Measurements from ENCODE around the gene STK38.

The STK38 gene

GRCh38 chr6:36510365-36510764 lies 36.9 kb downstream of the STK38 start:
- in situ Hi-C loops (cut with HindIII; ENCODE audit: low pct_unique_long_range_greater_than_20kb, low sequenced_read_pairs): no loop called here
- no peak for TF ChIP-seq JUND (IDR thresholded peaks at IDR 0.05; ENCODE audit: low read depth)
- no peak for DNase-seq (ENCODE audit: low read depth in 1 of 2, low spot score in 1 of 2)

GRCh38 chr6:36508532-36508931 lies 38.7 kb downstream of the STK38 start:
- no peak for TF ChIP-seq JUND (IDR thresholded peaks at IDR 0.05; ENCODE audit: low read depth)
- in situ Hi-C loops (cut with HindIII; ENCODE audit: low pct_unique_long_range_greater_than_20kb, low sequenced_read_pairs): no loop called here
- no peak for DNase-seq (ENCODE audit: low read depth in 1 of 2, low spot score in 1 of 2)

GRCh38 chr6:36506611-36507010 lies 40.7 kb downstream of the STK38 start:
- in situ Hi-C loops (cut with HindIII; ENCODE audit: low pct_unique_long_range_greater_than_20kb, low sequenced_read_pairs): no loop called here
- TF ChIP-seq JUND (IDR thresholded peaks at IDR 0.05; ENCODE audit: low read depth): no peak
- no peak for DNase-seq (ENCODE audit: low read depth in 1 of 2, low spot score in 1 of 2)

- TF ChIP-seq JUND (IDR thresholded peaks at IDR 0.05; ENCODE audit: low read depth): no peak
- no peak for DNase-seq (ENCODE audit: low read depth in 1 of 2, low spot score in 1 of 2)
- in situ Hi-C loops (cut with HindIII; ENCODE audit: low pct_unique_long_range_greater_than_20kb, low sequenced_read_pairs): no loop called here
These were observed 41.3 kb downstream of the STK38 start for GRCh38 chr6:36505744-36506534.

GRCh38 chr6:36504982-36505381 lies 42.3 kb downstream of the STK38 start:
- in situ Hi-C loops (cut with HindIII; ENCODE audit: low pct_unique_long_range_greater_than_20kb, low sequenced_read_pairs): no loop called here
- no peak for DNase-seq (ENCODE audit: low read depth in 1 of 2, low spot score in 1 of 2)
- TF ChIP-seq JUND (IDR thresholded peaks at IDR 0.05; ENCODE audit: low read depth): no peak

- in situ Hi-C loops (cut with HindIII; ENCODE audit: low pct_unique_long_range_greater_than_20kb, low sequenced_read_pairs): no loop called here
- TF ChIP-seq JUND (IDR thresholded peaks at IDR 0.05; ENCODE audit: low read depth): no peak
- no peak for DNase-seq (ENCODE audit: low read depth in 1 of 2, low spot score in 1 of 2)
These were observed 43.1 kb downstream of the STK38 start for GRCh38 chr6:36504181-36504580.

GRCh38 chr6:36501686-36502085 lies 45.6 kb downstream of the STK38 start:
- in situ Hi-C loops (cut with HindIII; ENCODE audit: low pct_unique_long_range_greater_than_20kb, low sequenced_read_pairs): no loop called here
- no peak for TF ChIP-seq JUND (IDR thresholded peaks at IDR 0.05; ENCODE audit: low read depth)

GRCh38 chr6:36499918-36500317 lies 47.4 kb downstream of the STK38 start:
- no peak for DNase-seq (ENCODE audit: low read depth in 1 of 2, low spot score in 1 of 2)
- in situ Hi-C loops (cut with HindIII; ENCODE audit: low pct_unique_long_range_greater_than_20kb, low sequenced_read_pairs): no loop called here
- no peak for TF ChIP-seq JUND (IDR thresholded peaks at IDR 0.05; ENCODE audit: low read depth)

More at GRCh38 chr6:36501686-36502085, 45.6 kb downstream of the STK38 start:
- DNase-seq (ENCODE audit: low read depth in 1 of 2, low spot score in 1 of 2): peak; percentile 23 to 48

- in situ Hi-C loops (cut with HindIII; ENCODE audit: low pct_unique_long_range_greater_than_20kb, low sequenced_read_pairs): no loop called here
- no peak for TF ChIP-seq JUND (IDR thresholded peaks at IDR 0.05; ENCODE audit: low read depth)
- DNase-seq (ENCODE audit: low read depth in 1 of 2, low spot score in 1 of 2): no peak
These were observed 52.2 kb downstream of the STK38 start for GRCh38 chr6:36495086-36495485.

- no peak for TF ChIP-seq JUND (IDR thresholded peaks at IDR 0.05; ENCODE audit: low read depth)
- in situ Hi-C loops (cut with HindIII; ENCODE audit: low pct_unique_long_range_greater_than_20kb, low sequenced_read_pairs): no loop called here
- peak in 1 of 2 experiments; percentile 24 for DNase-seq (ENCODE audit: low read depth in 1 of 2, low spot score in 1 of 2)
These were observed 53.4 kb downstream of the STK38 start for GRCh38 chr6:36493859-36494258.

GRCh38 chr6:36493319-36493718 lies 54.0 kb downstream of the STK38 start:
- in situ Hi-C loops (cut with HindIII; ENCODE audit: low pct_unique_long_range_greater_than_20kb, low sequenced_read_pairs): no loop called here
- no peak for TF ChIP-seq JUND (IDR thresholded peaks at IDR 0.05; ENCODE audit: low read depth)
- no peak for DNase-seq (ENCODE audit: low read depth in 1 of 2, low spot score in 1 of 2)

- in situ Hi-C loops (cut with HindIII; ENCODE audit: low pct_unique_long_range_greater_than_20kb, low sequenced_read_pairs): no loop called here
- no peak for TF ChIP-seq JUND (IDR thresholded peaks at IDR 0.05; ENCODE audit: low read depth)
- DNase-seq (ENCODE audit: low read depth in 1 of 2, low spot score in 1 of 2): no peak
These were observed 54.7 kb downstream of the STK38 start for GRCh38 chr6:36492621-36493020.

GRCh38 chr6:36492092-36492491 lies 55.2 kb downstream of the STK38 start:
- in situ Hi-C loops (cut with HindIII; ENCODE audit: low pct_unique_long_range_greater_than_20kb, low sequenced_read_pairs): no loop called here
- DNase-seq (ENCODE audit: low read depth in 1 of 2, low spot score in 1 of 2): no peak

More at GRCh38 chr6:36492092-36492491, 55.2 kb downstream of the STK38 start:
- no peak for TF ChIP-seq JUND (IDR thresholded peaks at IDR 0.05; ENCODE audit: low read depth)

Measured in T47D (cell line).